ENCODE measurements around the gene FADS6. TPM values are rescaled to one million over a fixed set of nuclear protein-coding genes. Genes with fewer than 3 reads are reported as not detected.

Gene FADS6
- total and polyA plus RNA-seq, 10 of the 15 experiments (the other 5 are each of a cell fraction or from before 2014, with no cell fraction given): not detected

DNA sequence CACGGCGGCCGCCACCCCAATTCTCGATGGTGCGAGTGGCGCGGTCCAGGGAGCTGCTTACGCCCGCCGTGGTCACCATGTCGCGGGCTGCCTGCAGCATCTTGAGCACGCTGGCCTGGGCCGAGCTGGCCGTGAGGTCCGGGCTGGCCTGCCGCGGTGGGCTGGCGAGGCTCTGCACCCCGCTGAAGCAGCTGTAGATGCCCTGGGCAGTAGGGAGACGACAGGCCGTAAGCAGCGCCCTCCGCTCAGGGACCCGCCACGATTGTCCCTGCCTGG, 50.1 kb downstream of the FADS6 start (continued):
- TF ChIP-seq, protein P1, sequence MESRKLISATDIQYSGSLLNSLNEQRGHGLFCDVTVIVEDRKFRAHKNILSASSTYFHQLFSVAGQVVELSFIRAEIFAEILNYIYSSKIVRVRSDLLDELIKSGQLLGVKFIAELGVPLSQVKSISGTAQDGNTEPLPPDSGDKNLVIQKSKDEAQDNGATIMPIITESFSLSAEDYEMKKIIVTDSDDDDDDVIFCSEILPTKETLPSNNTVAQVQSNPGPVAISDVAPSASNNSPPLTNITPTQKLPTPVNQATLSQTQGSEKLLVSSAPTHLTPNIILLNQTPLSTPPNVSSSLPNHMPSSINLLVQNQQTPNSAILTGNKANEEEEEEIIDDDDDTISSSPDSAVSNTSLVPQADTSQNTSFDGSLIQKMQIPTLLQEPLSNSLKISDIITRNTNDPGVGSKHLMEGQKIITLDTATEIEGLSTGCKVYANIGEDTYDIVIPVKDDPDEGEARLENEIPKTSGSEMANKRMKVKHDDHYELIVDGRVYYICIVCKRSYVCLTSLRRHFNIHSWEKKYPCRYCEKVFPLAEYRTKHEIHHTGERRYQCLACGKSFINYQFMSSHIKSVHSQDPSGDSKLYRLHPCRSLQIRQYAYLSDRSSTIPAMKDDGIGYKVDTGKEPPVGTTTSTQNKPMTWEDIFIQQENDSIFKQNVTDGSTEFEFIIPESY (IDR thresholded peaks at IDR 0.05): no peak
- TF ChIP-seq EGR1 (IDR thresholded peaks at IDR 0.05; ENCODE audit: borderline replicate concordance in 1 of 2, low read depth in 2 of 2, low read length in 2 of 2): no peak
- TF ChIP-seq NFIC (IDR thresholded peaks at IDR 0.05; ENCODE audit: low read depth, low read length): no peak
- TF ChIP-seq KAT2A (conservative IDR thresholded peaks at IDR 0.05; ENCODE audit: control insufficient read depth, low read depth, low read length): no peak
- TF ChIP-seq, protein P2, sequence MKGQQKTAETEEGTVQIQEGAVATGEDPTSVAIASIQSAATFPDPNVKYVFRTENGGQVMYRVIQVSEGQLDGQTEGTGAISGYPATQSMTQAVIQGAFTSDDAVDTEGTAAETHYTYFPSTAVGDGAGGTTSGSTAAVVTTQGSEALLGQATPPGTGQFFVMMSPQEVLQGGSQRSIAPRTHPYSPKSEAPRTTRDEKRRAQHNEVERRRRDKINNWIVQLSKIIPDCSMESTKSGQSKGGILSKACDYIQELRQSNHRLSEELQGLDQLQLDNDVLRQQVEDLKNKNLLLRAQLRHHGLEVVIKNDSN (IDR thresholded peaks at IDR 0.05; ENCODE audit: borderline replicate concordance, extremely low read length, insufficient read depth, low read depth, low read length): no peak
- TF ChIP-seq GABPA (IDR thresholded peaks at IDR 0.05; ENCODE audit: low read depth): no peak
- TF ChIP-seq ETV6 (conservative IDR thresholded peaks at IDR 0.05 in 1 of 2, IDR thresholded peaks at IDR 0.05 in 1 of 2; ENCODE audit: borderline replicate concordance in 1 of 2, low read depth in 1 of 2): no peak
- TF ChIP-seq MEF2B (IDR thresholded peaks at IDR 0.05; ENCODE audit: partially characterized antibody, poor library complexity, severe bottlenecking): no peak
- no peak for TF ChIP-seq HDAC6 (IDR thresholded peaks at IDR 0.05; ENCODE audit: unreplicated experiment)
- TF ChIP-seq MYB (IDR thresholded peaks at IDR 0.05; ENCODE audit: borderline replicate concordance, low read depth, low read length): no peak
- TF ChIP-seq ZSCAN29 (IDR thresholded peaks at IDR 0.05): no peak

Data from GM12878 (cell line).